ENCODE measurements around the gene CTTN. TPM values are rescaled to one million over a fixed set of nuclear protein-coding genes. Genes with fewer than 3 reads are reported as not detected.

Gene CTTN
- total and polyA plus RNA-seq, 2 of the 13 experiments (the other 11 are each of a cell fraction or from before 2014, with no cell fraction given): 84.4 to 114 TPM

- TF ChIP-seq NBN (conservative IDR thresholded peaks at IDR 0.05) (no peak), KDM4B (CRISPR knock-in tag; IDR thresholded peaks at IDR 0.05) (no peak), FOXC1 (CRISPR knock-in tag; IDR thresholded peaks at IDR 0.05; ENCODE audit: borderline replicate concordance) (no peak), ZBTB8A (CRISPR knock-in tag; IDR thresholded peaks at IDR 0.05; ENCODE audit: borderline replicate concordance, low read depth) (no peak), MEF2D (CRISPR knock-in tag; IDR thresholded peaks at IDR 0.05) (no peak), RXRB (CRISPR knock-in tag; IDR thresholded peaks at IDR 0.05; ENCODE audit: borderline replicate concordance) (no peak)
- Histone ChIP-seq H3K4me3 (replicated peaks in 1 of 3; ENCODE audit: insufficient read depth in 1 of 3, low read depth in 2 of 3, low read length in 3 of 3) (no peak overlapping the region), H3K36me3 (replicated peaks in 1 of 2; ENCODE audit: control insufficient read depth in 1 of 2, insufficient read depth in 2 of 2, low read length in 2 of 2) (peaks cover 10 to 19% of the 10 kb centered on the region in 2 experiments; a peak in 4 of 5 replicates), H3K79me2 (ENCODE audit: insufficient read depth, low read length) (no peaks in the 10 kb centered on the region), H2AFZ (ENCODE audit: low read length) (no peak overlapping the region), H3K9ac (ENCODE audit: insufficient read depth, low read depth, low read length) (no peak overlapping the region), H4K20me1 (ENCODE audit: insufficient read depth, low read length) (no peaks in the 10 kb centered on the region), H3K27ac (ENCODE audit: extremely low read length, insufficient read depth, low read length) (no peak overlapping the region), H3K4me2 (ENCODE audit: low read depth, low read length) (no peak overlapping the region), H3K9me3 (ENCODE audit: low read length) (no peaks in the 10 kb centered on the region), H3K4me1 (ENCODE audit: insufficient read depth, low read length) (no peaks in the 10 kb centered on the region), H3K27me3 (ENCODE audit: control insufficient read depth in 1 of 2, insufficient read depth in 2 of 2, low read length in 2 of 2) (no peaks in the 10 kb centered on the region)
- POLR2A ChIA-PET: no interaction called here
- DNase-seq (ENCODE audit: low spot score) (no peak), ATAC-seq (no peak), FAIRE-seq (no peak)
- 96% methylated on average over 9 of the region's 9 CpGs for WGBS (ENCODE audit: low lambda C conversion rate)
- BruUV-seq (replicated peaks): no TSS peak
- in situ Hi-C loops (cut with HindIII; ENCODE audit: extremely low pct_ligation_motif_present, low pct_unique_long_range_greater_than_20kb): loop anchor here (25.0 kb wide), 1 partner anchor 940 kb away; no protein-coding TSS in a partner anchor
- intact Hi-C loops (cut with micrococcal nuclease; ENCODE audit: unreplicated experiment): no loop called here
- CTCF ChIA-PET (ENCODE audit: low intra/inter-chr PET ratio, low total read pairs): no interaction called here
These were observed 73.9 kb downstream of the CTTN start for GRCh38 chr11:70472240-70472639.

GRCh38 chr11:70473186-70473872, 75.0 kb downstream of the CTTN start:
- H3K9ac ChIP-seq (ENCODE audit: insufficient read depth, low read depth, low read length): no peak overlapping the region
- POLR2A ChIA-PET: no interaction called here
- H3K4me3 ChIP-seq (replicated peaks in 1 of 3; ENCODE audit: insufficient read depth in 1 of 3, low read depth in 2 of 3, low read length in 3 of 3): no peak overlapping the region
- DNase-seq (ENCODE audit: low spot score) (no peak), FAIRE-seq (no peak), ATAC-seq (no peak)
- TF ChIP-seq ZNF777 (CRISPR knock-in tag; IDR thresholded peaks at IDR 0.05) (no peak), POLR2G (IDR thresholded peaks at IDR 0.05; ENCODE audit: low read depth, low read length) (no peak), DR1 (CRISPR knock-in tag; IDR thresholded peaks at IDR 0.05) (no peak), ZNF546 (CRISPR knock-in tag; conservative IDR thresholded peaks at IDR 0.05) (no peak), ZNF567 (CRISPR knock-in tag; IDR thresholded peaks at IDR 0.05; ENCODE audit: borderline replicate concordance) (no peak), ZNF775 (CRISPR knock-in tag; IDR thresholded peaks at IDR 0.05; ENCODE audit: borderline replicate concordance) (no peak), CEBPB (IDR thresholded peaks at IDR 0.05; ENCODE audit: borderline replicate concordance, low read depth, low read length) (no peak), CREM (IDR thresholded peaks at IDR 0.05) (no peak), CREM (CRISPR knock-in tag; IDR thresholded peaks at IDR 0.05) (no peak), IKZF4 (CRISPR knock-in tag; IDR thresholded peaks at IDR 0.05; ENCODE audit: borderline replicate concordance, low read depth, not compliant biosample characterization) (no peak)
- TF ChIP-seq, protein P1, sequence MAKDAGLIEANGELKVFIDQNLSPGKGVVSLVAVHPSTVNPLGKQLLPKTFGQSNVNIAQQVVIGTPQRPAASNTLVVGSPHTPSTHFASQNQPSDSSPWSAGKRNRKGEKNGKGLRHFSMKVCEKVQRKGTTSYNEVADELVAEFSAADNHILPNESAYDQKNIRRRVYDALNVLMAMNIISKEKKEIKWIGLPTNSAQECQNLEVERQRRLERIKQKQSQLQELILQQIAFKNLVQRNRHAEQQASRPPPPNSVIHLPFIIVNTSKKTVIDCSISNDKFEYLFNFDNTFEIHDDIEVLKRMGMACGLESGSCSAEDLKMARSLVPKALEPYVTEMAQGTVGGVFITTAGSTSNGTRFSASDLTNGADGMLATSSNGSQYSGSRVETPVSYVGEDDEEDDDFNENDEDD (CRISPR knock-in tag; IDR thresholded peaks at IDR 0.05; ENCODE audit: borderline replicate concordance): no peak
- H3K79me2 ChIP-seq (ENCODE audit: insufficient read depth, low read length): no peaks in the 10 kb centered on the region
- H3K4me2 ChIP-seq (ENCODE audit: low read depth, low read length): no peak overlapping the region
- no peaks in the 10 kb centered on the region for H3K27me3 ChIP-seq (ENCODE audit: control insufficient read depth in 1 of 2, insufficient read depth in 2 of 2, low read length in 2 of 2)
- in situ Hi-C loops (cut with HindIII; ENCODE audit: extremely low pct_ligation_motif_present, low pct_unique_long_range_greater_than_20kb): loop anchor here (25.0 kb wide), 1 partner anchor 939 kb away; no protein-coding TSS in a partner anchor
- H3K36me3 ChIP-seq (replicated peaks in 1 of 2; ENCODE audit: control insufficient read depth in 1 of 2, insufficient read depth in 2 of 2, low read length in 2 of 2): peaks cover 10 to 20% of the 10 kb centered on the region in 2 experiments; a peak in 4 of 5 replicates
- WGBS (ENCODE audit: low lambda C conversion rate): 99% methylated on average over 21 of the region's 22 CpGs
- BruUV-seq (replicated peaks): no TSS peak
- H2AFZ ChIP-seq (ENCODE audit: low read length): no peak overlapping the region
- no peak overlapping the region for H3K27ac ChIP-seq (ENCODE audit: extremely low read length, insufficient read depth, low read length)
- intact Hi-C loops (cut with micrococcal nuclease; ENCODE audit: unreplicated experiment): no loop called here
- H3K9me3 ChIP-seq (ENCODE audit: low read length): no peaks in the 10 kb centered on the region
- H4K20me1 ChIP-seq (ENCODE audit: insufficient read depth, low read length): no peaks in the 10 kb centered on the region
- H3K4me1 ChIP-seq (ENCODE audit: insufficient read depth, low read length): no peaks in the 10 kb centered on the region
- CTCF ChIA-PET (ENCODE audit: low intra/inter-chr PET ratio, low total read pairs): no interaction called here

All from HepG2 (cell line).